ENCODE measurements around the gene ADAM33.
A peak's percentile ranks its signal among the peaks of the same experiment; 100 is the strongest.

The ADAM33 gene

DNA sequence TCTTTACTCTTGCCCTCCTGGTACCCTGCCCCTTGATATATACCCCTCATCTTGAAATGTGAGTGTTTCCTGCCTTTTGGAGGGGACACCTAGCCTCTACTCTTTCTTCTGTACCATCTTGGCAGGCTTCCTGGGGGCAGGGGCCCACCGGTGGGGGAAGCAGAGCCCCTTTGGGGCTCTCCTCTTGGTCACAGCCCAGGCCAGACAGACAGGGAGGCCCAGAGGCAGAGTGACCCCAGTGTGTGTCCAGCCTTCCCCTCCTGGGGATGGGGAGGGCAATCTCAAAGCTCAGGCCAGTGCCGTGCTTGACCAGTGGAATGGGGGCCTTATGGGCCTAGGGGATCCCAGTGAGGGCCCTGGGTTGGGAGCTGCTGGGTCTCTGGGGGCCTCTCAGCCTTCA lies 3.6 kb downstream of the ADAM33 start:
- H4K20me1 ChIP-seq, result peaks cover 6% of the 10 kb centered on the region; the same call in 1 of the 2 replicates
- TF ChIP-seq Cebpa-rat (IDR thresholded peaks at IDR 0.05), result no peak
- H3K9me3 ChIP-seq, result no peaks in the 10 kb centered on the region
- no peaks in the 10 kb centered on the region for H3K36me3 ChIP-seq
- H3K4me2 ChIP-seq, result no peak overlapping the region
- H3K27me3 ChIP-seq, result peaks cover 61% of the 10 kb centered on the region
- no peak overlapping the region for H3K9ac ChIP-seq
- H3K4me3 ChIP-seq, result no peak overlapping the region
- no peak overlapping the region for H3K27ac ChIP-seq
- peaks cover 19% of the 10 kb centered on the region for H3K4me1 ChIP-seq

DNA sequence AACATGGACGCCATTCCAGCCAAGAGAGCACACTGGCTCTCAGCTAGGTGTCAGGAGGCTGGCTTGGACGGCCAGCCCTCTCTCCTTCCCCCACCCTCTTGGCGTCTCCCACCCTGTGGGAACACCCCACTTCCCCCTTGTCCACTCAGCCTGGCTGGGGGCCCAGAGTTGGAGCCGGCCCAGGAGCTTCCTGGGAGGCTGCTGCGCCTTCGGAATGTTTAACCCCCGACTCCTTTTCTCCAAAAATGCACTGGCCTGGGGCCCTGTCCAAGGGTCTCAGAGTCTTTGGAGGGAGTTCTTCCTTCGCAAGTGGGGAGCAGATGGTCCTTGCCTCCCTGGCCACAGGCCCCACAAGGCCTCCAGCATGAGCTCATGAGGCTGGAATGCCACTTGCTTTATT lies 4.1 kb downstream of the ADAM33 start:
- Histone ChIP-seq H3K9me3 (no peaks in the 10 kb centered on the region), H3K9ac (no peak overlapping the region), H3K36me3 (no peaks in the 10 kb centered on the region), H3K4me1 (peaks cover 24% of the 10 kb centered on the region), H3K27me3 (peaks cover 59% of the 10 kb centered on the region), H3K4me2 (peak overlapping the region; percentile 65; the same call in 1 of the 2 replicates), H3K27ac (no peak overlapping the region), H3K4me3 (no peak overlapping the region), H4K20me1 (peaks cover 6% of the 10 kb centered on the region; the same call in 1 of the 2 replicates)
- TF ChIP-seq Cebpa-rat (IDR thresholded peaks at IDR 0.05), result no peak

- Histone ChIP-seq H3K27me3 (peaks cover 34% of the 10 kb centered on the region), H3K9me3 (no peaks in the 10 kb centered on the region), H3K36me3 (no peaks in the 10 kb centered on the region), H3K4me3 (no peak overlapping the region), H4K20me1 (no peaks in the 10 kb centered on the region; the same call in 1 of the 2 replicates), H3K27ac (no peak overlapping the region), H3K4me2 (no peak overlapping the region), H3K9ac (no peak overlapping the region), H3K4me1 (peaks cover 49% of the 10 kb centered on the region)
- TF ChIP-seq Cebpa-rat (IDR thresholded peaks at IDR 0.05), result no peak
Measured at GRCh38 chr20:3674995-3675900, 6.6 kb downstream of the ADAM33 start.

GRCh38 chr20:3674447-3674846 lies 7.4 kb downstream of the ADAM33 start:
- no peaks in the 10 kb centered on the region for H4K20me1 ChIP-seq
- H3K27ac ChIP-seq, result no peak overlapping the region
- peaks cover 57% of the 10 kb centered on the region for H3K4me1 ChIP-seq
- H3K4me3 ChIP-seq, result no peak overlapping the region
- no peak for TF ChIP-seq Cebpa-rat (IDR thresholded peaks at IDR 0.05)
- no peak overlapping the region for H3K9ac ChIP-seq
- no peaks in the 10 kb centered on the region for H3K36me3 ChIP-seq
- H3K9me3 ChIP-seq, result no peaks in the 10 kb centered on the region
- H3K27me3 ChIP-seq, result peaks cover 26% of the 10 kb centered on the region
- no peak overlapping the region for H3K4me2 ChIP-seq

DNA sequence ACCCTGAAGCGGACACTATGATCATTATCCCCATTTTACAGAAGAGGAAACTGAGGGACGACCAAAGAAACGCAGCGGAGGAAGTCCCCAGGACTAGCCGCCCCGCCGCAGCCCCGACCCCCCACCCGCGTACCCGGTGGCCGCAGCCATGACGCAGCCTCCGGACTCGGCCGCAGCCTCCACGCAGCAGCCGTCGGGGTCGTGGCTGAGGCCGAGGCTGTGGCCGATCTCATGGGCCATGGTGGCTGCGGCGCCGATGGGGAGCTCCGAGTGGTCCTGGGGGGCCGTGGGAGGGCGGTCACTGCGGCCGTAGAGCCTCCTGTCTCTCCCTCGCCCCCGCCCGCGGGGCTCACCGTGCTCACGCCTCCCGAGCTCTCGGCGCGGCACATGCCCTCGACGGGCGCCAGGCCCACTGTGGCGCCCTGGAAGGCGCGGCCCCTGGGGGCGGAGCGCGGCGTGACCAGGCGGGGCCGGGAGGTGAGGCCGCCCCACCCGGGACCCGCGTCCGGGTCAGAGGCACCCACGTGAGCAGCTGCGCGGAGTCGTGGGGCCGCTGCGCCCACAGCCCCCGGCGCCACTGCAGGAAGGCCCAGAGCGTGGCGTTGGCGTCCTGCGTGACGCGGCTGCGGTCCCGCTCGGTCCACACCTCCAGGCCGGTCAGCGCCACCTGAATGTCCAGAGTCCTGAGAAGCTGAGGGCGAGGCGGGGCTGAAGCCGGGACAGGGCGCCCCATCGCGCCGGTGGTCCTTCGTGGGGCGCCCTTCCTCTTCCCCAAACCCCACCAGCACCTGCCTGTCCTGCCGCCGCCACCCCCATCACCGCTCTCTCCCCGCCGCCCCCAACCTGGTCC lies 8.4 kb downstream of the ADAM33 start:
- Histone ChIP-seq H3K4me1 (peaks cover 67% of the 10 kb centered on the region), H3K27me3 (peaks cover 23% of the 10 kb centered on the region), H4K20me1 (no peaks in the 10 kb centered on the region), H3K9me3 (no peaks in the 10 kb centered on the region), H3K27ac (no peak overlapping the region), H3K9ac (no peak overlapping the region), H3K4me3 (no peak overlapping the region; the same call in 1 of the 2 replicates), H3K36me3 (no peaks in the 10 kb centered on the region), H3K4me2 (peak overlapping the region; percentile 99)
- no peak for TF ChIP-seq Cebpa-rat (IDR thresholded peaks at IDR 0.05)

GRCh38 chr20:3672547-3673171 lies 9.2 kb downstream of the ADAM33 start:
- Histone ChIP-seq H3K27ac (peak overlapping the region; percentile 89), H3K9me3 (no peaks in the 10 kb centered on the region), H3K4me2 (peak overlapping the region; percentile 99), H4K20me1 (no peaks in the 10 kb centered on the region), H3K4me3 (peak overlapping the region; percentile 67), H3K27me3 (peaks cover 23% of the 10 kb centered on the region), H3K4me1 (peaks cover 72% of the 10 kb centered on the region), H3K9ac (peak overlapping the region; percentile 74), H3K36me3 (no peaks in the 10 kb centered on the region)
- no peak for TF ChIP-seq Cebpa-rat (IDR thresholded peaks at IDR 0.05)

GRCh38 chr20:3671986-3672546 lies 9.7 kb downstream of the ADAM33 start:
- no peaks in the 10 kb centered on the region for H4K20me1 ChIP-seq
- no peaks in the 10 kb centered on the region for H3K9me3 ChIP-seq
- peak overlapping the region; percentile 99 for H3K4me2 ChIP-seq
- peak overlapping the region; percentile 74 for H3K9ac ChIP-seq
- H3K27me3 ChIP-seq, result peaks cover 23% of the 10 kb centered on the region
- H3K36me3 ChIP-seq, result no peaks in the 10 kb centered on the region
- H3K4me1 ChIP-seq, result peaks cover 72% of the 10 kb centered on the region
- peak overlapping the region; percentile 67 for H3K4me3 ChIP-seq
- peak overlapping the region; percentile 89 for H3K27ac ChIP-seq
- no peak for TF ChIP-seq Cebpa-rat (IDR thresholded peaks at IDR 0.05)

DNA sequence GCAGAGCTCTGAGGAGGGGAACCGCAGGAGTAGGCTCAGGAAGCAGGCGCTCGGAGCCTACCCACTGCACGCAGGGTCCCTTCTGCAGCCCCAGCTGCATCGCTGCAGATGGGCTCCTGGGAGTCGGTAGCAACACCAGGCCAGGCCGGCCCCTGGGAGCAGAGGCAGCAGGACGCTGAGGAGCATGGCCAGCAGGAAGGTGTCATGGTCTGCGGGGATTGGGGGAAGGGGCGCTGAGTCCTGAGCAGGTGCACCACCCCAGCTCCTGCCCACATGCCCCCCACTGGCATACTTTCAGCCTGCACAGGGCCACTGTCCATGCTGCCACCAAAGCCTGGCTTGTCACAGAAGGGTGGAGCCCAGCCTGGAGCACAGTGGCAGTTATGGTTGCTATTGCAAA lies 10.9 kb downstream of the ADAM33 start:
- H3K36me3 ChIP-seq, result no peaks in the 10 kb centered on the region
- peaks cover 23% of the 10 kb centered on the region for H3K27me3 ChIP-seq
- H3K4me2 ChIP-seq, result peak overlapping the region; percentile 99
- peaks cover 73% of the 10 kb centered on the region for H3K4me1 ChIP-seq
- H3K9ac ChIP-seq, result peak overlapping the region; percentile 74; the same call in 1 of the 2 replicates
- TF ChIP-seq Cebpa-rat (IDR thresholded peaks at IDR 0.05), result no peak
- peak overlapping the region; percentile 67 for H3K4me3 ChIP-seq
- no peaks in the 10 kb centered on the region for H4K20me1 ChIP-seq
- H3K27ac ChIP-seq, result peak overlapping the region; percentile 89
- no peaks in the 10 kb centered on the region for H3K9me3 ChIP-seq

DNA sequence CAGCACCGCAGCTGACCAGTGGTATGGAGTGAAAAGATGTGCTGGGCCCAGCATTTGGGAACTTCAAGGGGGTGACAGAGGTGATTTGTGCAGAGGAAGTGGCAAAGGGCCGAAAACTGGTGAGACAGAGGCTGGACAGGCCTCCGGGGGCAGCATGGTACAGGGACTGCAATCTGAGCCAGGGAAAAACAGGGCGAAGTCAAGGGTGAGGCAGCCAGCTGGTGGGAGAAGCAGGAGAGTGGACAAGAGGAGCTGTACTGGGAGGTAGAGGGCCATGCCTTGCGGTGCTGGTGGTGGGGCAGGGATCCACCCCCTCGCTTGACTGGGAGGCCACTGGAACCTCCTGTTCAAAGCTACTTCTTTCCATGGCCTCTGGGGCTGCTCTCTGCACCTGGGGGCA lies 11.3 kb downstream of the ADAM33 start:
- no peak for TF ChIP-seq Cebpa-rat (IDR thresholded peaks at IDR 0.05)
- H3K9me3 ChIP-seq, result no peaks in the 10 kb centered on the region
- H3K27ac ChIP-seq, result peak overlapping the region; percentile 89
- peak overlapping the region; percentile 99 for H3K4me2 ChIP-seq
- H3K4me1 ChIP-seq, result peaks cover 77% of the 10 kb centered on the region
- H3K27me3 ChIP-seq, result peaks cover 21% of the 10 kb centered on the region
- H3K9ac ChIP-seq, result peak overlapping the region; percentile 66; the same call in 1 of the 2 replicates
- no peaks in the 10 kb centered on the region for H4K20me1 ChIP-seq
- H3K4me3 ChIP-seq, result peak overlapping the region; percentile 37; the same call in 1 of the 2 replicates
- H3K36me3 ChIP-seq, result no peaks in the 10 kb centered on the region

Measured in BLaER1 (cell line).